GM23338 (cell line): Measurements from ENCODE around the gene PARG. TPM values are rescaled to one million over a fixed set of nuclear protein-coding genes. Genes with fewer than 3 reads are reported as not detected.

Source experiments
- ATAC-seq: fragments of 200-7000 bp; cut with Tn5 transposase; 3 replicates; pipeline ENCODE4 v1.9.1; 2020
- DNase-seq: peaks from one replicate; pipeline ENCODE4 v3.0.0-alpha.2; 2015; ENCODE audit warnings: low spot score
- H2AFZ ChIP-seq: fragments of 200-600 bp; sonication (generic); 2 replicates; pipeline ENCODE4 v1.8.0; 2016; ENCODE audit warnings: antibody characterized with exemption, mild to moderate bottlenecking, moderate library complexity
- H3F3A ChIP-seq: fragments of 200-600 bp; sonication (generic); replicated peaks from 2 replicates; pipeline ENCODE4 v1.8.0; 2017; ENCODE audit warnings: antibody characterized with exemption, mixed run types, low read depth
- H3K27ac ChIP-seq: fragments of 200-600 bp; sonication (generic); 2 replicates; pipeline ENCODE4 v1.6.1; 2016; ENCODE audit warnings: low read depth
- H3K27me3 ChIP-seq: fragments of 200-600 bp; sonication (generic); 2 replicates; pipeline ENCODE4 v1.8.0; 2016; ENCODE audit warnings: mild to moderate bottlenecking, mixed run types, moderate library complexity; ENCODE audit not compliant: insufficient read depth
- H3K36me3 ChIP-seq: fragments of 200-600 bp; sonication (generic); 2 replicates; pipeline ENCODE4 v1.8.0; 2016; ENCODE audit warnings: mild to moderate bottlenecking; ENCODE audit not compliant: insufficient read depth
- H3K4me1 ChIP-seq: fragments of 200-600 bp; sonication (generic); 2 replicates; pipeline ENCODE4 v1.8.0; 2016; ENCODE audit warnings: mild to moderate bottlenecking, moderate library complexity; ENCODE audit not compliant: insufficient read depth
- H3K4me2 ChIP-seq: fragments of 200-600 bp; sonication (generic); 2 replicates; pipeline ENCODE4 v1.7.1; 2017; ENCODE audit warnings: mixed run types
- H3K4me3 ChIP-seq: fragments of 200-600 bp; sonication (generic); 2 replicates; pipeline ENCODE4 v1.6.1; 2016; ENCODE audit warnings: mixed run types
- H3K79me2 ChIP-seq: fragments of 200-600 bp; sonication (generic); replicated peaks from 2 replicates; pipeline ENCODE4 v1.8.0; 2017; ENCODE audit warnings: mild to moderate bottlenecking; ENCODE audit not compliant: insufficient read depth
- H3K9me2 ChIP-seq: fragments of 200-600 bp; sonication (generic); 2 replicates; pipeline ENCODE4 v1.8.0; 2017; ENCODE audit not compliant: insufficient read depth
- H4K20me1 ChIP-seq: fragments of 200-600 bp; sonication (generic); replicated peaks from 2 replicates; pipeline ENCODE4 v1.8.0; 2017; ENCODE audit warnings: mild to moderate bottlenecking; ENCODE audit not compliant: insufficient read depth
- H3K27ac Mint-ChIP-seq: 2 replicates; pipeline ENCODE4 v1.8.0; 2020; ENCODE audit warnings: inconsistent platforms, mild to moderate bottlenecking, moderate library complexity, mixed read lengths
- H3K27me3 Mint-ChIP-seq: 3 replicates; pipeline ENCODE4 v1.8.0; 2022; ENCODE audit warnings: low read depth, mild to moderate bottlenecking, moderate library complexity, mixed read lengths, inconsistent platforms; ENCODE audit not compliant: insufficient read depth, poor library complexity
- H3K36me3 Mint-ChIP-seq: 3 replicates; pipeline ENCODE4 v1.8.0; 2021; ENCODE audit warnings: low read depth, mild to moderate bottlenecking, inconsistent platforms, moderate library complexity, mixed read lengths
- H3K4me1 Mint-ChIP-seq: 3 replicates; pipeline ENCODE4 v1.8.0; 2020; ENCODE audit warnings: mild to moderate bottlenecking, inconsistent platforms, mixed read lengths
- H3K4me3 Mint-ChIP-seq: 3 replicates; pipeline ENCODE4 v1.8.0; 2021; ENCODE audit warnings: moderate library complexity, mild to moderate bottlenecking, inconsistent platforms, mixed read lengths
- H3K9me3 Mint-ChIP-seq: 3 replicates; pipeline ENCODE4 v1.8.0; 2020; ENCODE audit warnings: moderate library complexity, mild to moderate bottlenecking, inconsistent platforms, mixed read lengths
- CREB1 ChIP-seq: fragments of 250-450 bp; sonication (Bioruptor Pico); IDR thresholded peaks from 2 replicates; pipeline ENCODE4 v1.5.0; 2020; ENCODE audit warnings: low read depth, mild to moderate bottlenecking, moderate library complexity
- CTCF ChIP-seq, 2 experiments: fragments of 200-600 bp in 1 of 2; sonication (generic) in 1 of 2; conservative IDR thresholded peaks; 2 replicates each; pipeline versions ENCODE4 v1.5.1 to v1.6.1; 2016 to 2017; ENCODE audit warnings: antibody characterized with exemption in 2 of 2, low read depth in 2 of 2, mild to moderate bottlenecking in 2 of 2, moderate library complexity in 1 of 2
- ETS1 ChIP-seq: IDR thresholded peaks from 2 replicates; pipeline ENCODE4 v1.6.1; 2016; ENCODE audit warnings: antibody characterized with exemption
- EZH2 ChIP-seq: fragments of 200-600 bp; sonication (generic); IDR thresholded peaks from one replicate; pipeline ENCODE4 v1.8.0; 2017; ENCODE audit warnings: antibody characterized with exemption, mild to moderate bottlenecking, low read depth; ENCODE audit not compliant: unreplicated experiment
- EZH2phosphoT487 ChIP-seq: fragments of 200-600 bp; sonication (generic); IDR thresholded peaks from one replicate; pipeline ENCODE4 v1.8.1; 2018; ENCODE audit warnings: antibody characterized with exemption; ENCODE audit not compliant: unreplicated experiment
- JUNB ChIP-seq: IDR thresholded peaks from one replicate; pipeline ENCODE4 v1.6.1; 2016; ENCODE audit warnings: antibody characterized with exemption; ENCODE audit not compliant: unreplicated experiment
- NANOG ChIP-seq: IDR thresholded peaks from 2 replicates; pipeline ENCODE4 v1.6.1; 2016; ENCODE audit warnings: antibody characterized with exemption, borderline replicate concordance
- POLR2AphosphoS5 ChIP-seq: IDR thresholded peaks from 2 replicates; pipeline ENCODE4 v1.6.1; 2016; ENCODE audit warnings: antibody characterized with exemption, low read depth
- STAT1 ChIP-seq: IDR thresholded peaks from one replicate; pipeline ENCODE4 v1.6.1; 2016; ENCODE audit warnings: antibody characterized with exemption; ENCODE audit not compliant: unreplicated experiment
- ZNF114 ChIP-seq: fragments of 250-450 bp; sonication (Bioruptor Pico); IDR thresholded peaks from 2 replicates; pipeline ENCODE4 v1.5.0; 2020; ENCODE audit warnings: mild to moderate bottlenecking, moderate library complexity
- ZNF331 ChIP-seq: fragments of 250-450 bp; sonication (Bioruptor Pico); IDR thresholded peaks from 2 replicates; pipeline ENCODE4 v1.5.0; 2020; ENCODE audit warnings: low read depth, mild to moderate bottlenecking, moderate library complexity
- polyA plus RNA-seq: library from polyadenylated mRNA; unstranded; fragments of >200 nt; fragmentation: Nextera tagmentation; extraction: Ambion mirVana; gene quantifications from 2 replicates; pipeline ENCODE4 v1.2.1, GENCODE V29; 2016
- total RNA-seq: library from RNA; depleted of rRNA; stranded (reverse); fragments of >200 nt; shearing (Covaris generic); gene quantifications from 2 replicates; pipeline ENCODE4 v1.2.3, GENCODE V29; 2014

The PARG gene
- total and polyA plus RNA-seq, 2 experiments from 2014 or later: 19.1 to 63.8 TPM

DNA sequence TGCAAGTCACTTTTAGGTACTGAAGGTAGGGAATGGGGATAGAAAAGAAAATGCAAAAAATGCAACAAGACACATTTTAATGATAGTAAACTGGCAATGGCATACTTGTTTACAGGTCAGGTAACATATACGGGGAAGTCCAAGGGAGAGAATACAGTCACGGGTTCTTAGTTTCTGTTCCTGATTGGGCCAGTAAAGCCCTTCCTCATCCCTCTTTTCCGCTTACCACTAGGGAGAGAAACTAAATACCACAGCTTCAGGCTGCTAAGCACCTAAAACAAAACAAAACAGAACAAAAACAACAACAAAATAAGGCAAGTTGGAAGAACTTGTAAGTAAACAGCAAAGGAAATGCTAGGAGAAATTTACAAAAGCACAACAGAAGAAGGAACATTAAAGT, 114.5 kb downstream of the PARG start:
- Histone ChIP-seq H4K20me1 (no peaks in the 10 kb centered on the region), H2AFZ (no peak overlapping the region), H3K36me3 (peaks cover 5% of the 10 kb centered on the region; the same call in 1 of the 2 replicates), H3K79me2 (no peaks in the 10 kb centered on the region), H3K27me3 (no peaks in the 10 kb centered on the region), H3K27ac (peak overlapping the region; percentile 30; the same call in 1 of the 2 replicates), H3K9me2 (no peaks in the 10 kb centered on the region), H3F3A (no peaks in the 10 kb centered on the region), H3K4me3 (no peak overlapping the region), H3K4me1 (peaks cover 40% of the 10 kb centered on the region), H3K4me2 (no peak overlapping the region)
- TF ChIP-seq JUNB: no peak
- no peak for TF ChIP-seq ZNF331 (CRISPR knock-in tag)
- TF ChIP-seq EZH2: no peak
- TF ChIP-seq NANOG: no peak
- DNase-seq (peak; percentile 40), ATAC-seq (peak; percentile 24; the same call in 2 of the 3 replicates)
- H3K9me3 Mint-ChIP-seq: no peaks in the 10 kb centered on the region
- peaks cover 36% of the 10 kb centered on the region for H3K36me3 Mint-ChIP-seq
- peak overlapping the region; percentile 86 for H3K27ac Mint-ChIP-seq
- peaks cover 46% of the 10 kb centered on the region for H3K4me1 Mint-ChIP-seq
- no peak overlapping the region for H3K4me3 Mint-ChIP-seq
- no peaks in the 10 kb centered on the region for H3K27me3 Mint-ChIP-seq

DNA sequence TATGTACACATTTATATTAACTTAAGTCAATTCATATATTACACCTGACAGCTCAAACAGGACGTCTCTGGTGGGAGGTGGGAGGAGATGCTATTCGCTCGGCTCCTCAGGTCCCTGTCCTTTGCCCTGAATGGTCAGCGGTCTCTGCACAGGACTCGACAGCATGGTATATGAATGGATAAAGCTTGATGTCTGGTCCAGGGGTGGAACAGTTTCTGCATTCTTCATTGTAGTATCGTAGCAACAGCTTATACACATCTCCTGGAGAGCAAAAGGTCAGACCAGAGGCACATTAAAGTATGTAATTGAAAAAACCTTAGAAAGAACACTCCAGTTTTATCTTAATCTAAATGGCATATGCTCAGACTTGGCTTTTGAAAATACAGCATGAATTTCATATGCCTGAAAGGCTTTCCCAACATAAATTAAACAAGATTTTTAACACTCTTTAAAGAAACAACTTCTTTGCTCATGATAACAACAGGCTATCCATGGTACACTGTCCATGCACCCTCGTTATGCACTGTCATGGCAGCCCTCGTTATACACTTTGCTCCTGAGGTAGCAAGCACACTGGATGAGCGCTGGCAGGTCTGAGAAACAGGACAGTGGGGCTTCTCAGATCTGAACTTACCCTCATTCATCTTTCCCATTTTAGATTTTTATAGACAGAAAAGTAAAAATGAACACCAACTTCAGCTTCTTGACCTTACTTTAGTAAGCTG, 122.4 kb downstream of the PARG start:
- H3F3A ChIP-seq: no peaks in the 10 kb centered on the region
- no peaks in the 10 kb centered on the region for H3K4me1 Mint-ChIP-seq
- H3K27ac ChIP-seq: no peak overlapping the region
- H3K9me3 Mint-ChIP-seq: no peaks in the 10 kb centered on the region; the same call in 1 of the 3 replicates
- H2AFZ ChIP-seq: no peak overlapping the region
- DNase-seq (no peak), ATAC-seq (no peak)
- H3K27me3 ChIP-seq: no peaks in the 10 kb centered on the region
- no peak overlapping the region for H3K4me3 Mint-ChIP-seq
- H3K36me3 ChIP-seq: peaks cover 18% of the 10 kb centered on the region; the same call in 1 of the 2 replicates
- H3K4me3 ChIP-seq: no peak overlapping the region
- H3K9me2 ChIP-seq: no peaks in the 10 kb centered on the region
- H3K27me3 Mint-ChIP-seq: no peaks in the 10 kb centered on the region
- TF ChIP-seq NANOG (no peak), ZNF331 (CRISPR knock-in tag) (no peak), EZH2phosphoT487 (no peak), JUNB (no peak), EZH2 (no peak), STAT1 (no peak), CREB1 (CRISPR knock-in tag) (no peak)
- no peaks in the 10 kb centered on the region for H4K20me1 ChIP-seq
- H3K4me1 ChIP-seq: no peaks in the 10 kb centered on the region
- no peaks in the 10 kb centered on the region for H3K79me2 ChIP-seq
- no peak overlapping the region for H3K4me2 ChIP-seq
- no peak overlapping the region for H3K27ac Mint-ChIP-seq
- H3K36me3 Mint-ChIP-seq: peaks cover 43% of the 10 kb centered on the region

- ATAC-seq (no peak), DNase-seq (no peak)
- H3K79me2 ChIP-seq: no peaks in the 10 kb centered on the region
- no peak overlapping the region for H3K4me3 Mint-ChIP-seq
- H3K27me3 Mint-ChIP-seq: peaks cover under 1% of the 10 kb centered on the region
- H3K9me3 Mint-ChIP-seq: no peaks in the 10 kb centered on the region; the same call in 1 of the 3 replicates
- H3F3A ChIP-seq: no peaks in the 10 kb centered on the region
- H3K36me3 ChIP-seq: peaks cover 18% of the 10 kb centered on the region; the same call in 1 of the 2 replicates
- no peaks in the 10 kb centered on the region for H3K4me1 ChIP-seq
- no peaks in the 10 kb centered on the region for H3K27me3 ChIP-seq
- no peak overlapping the region for H3K4me3 ChIP-seq
- no peaks in the 10 kb centered on the region for H3K4me1 Mint-ChIP-seq
- no peak overlapping the region for H2AFZ ChIP-seq
- no peaks in the 10 kb centered on the region for H4K20me1 ChIP-seq
- H3K27ac ChIP-seq: no peak overlapping the region
- no peak overlapping the region for H3K4me2 ChIP-seq
- H3K9me2 ChIP-seq: no peaks in the 10 kb centered on the region
- H3K36me3 Mint-ChIP-seq: peaks cover 38% of the 10 kb centered on the region
- H3K27ac Mint-ChIP-seq: no peak overlapping the region
- TF ChIP-seq POLR2AphosphoS5 (no peak), EZH2 (no peak), ZNF331 (CRISPR knock-in tag) (no peak), STAT1 (no peak), ETS1 (no peak), CTCF (conservative IDR thresholded peaks at IDR 0.05; ENCODE audit: low read depth in 2 of 2) (no peak), ZNF114 (CRISPR knock-in tag) (no peak)
These were observed 124.0 kb downstream of the PARG start for GRCh38 chr10:49817845-49818244.
